Astrocyte (in vitro differentiated cells and primary cell): ENCODE results near the gene VPS13C.

ENCODE experiments used
- CTCF ChIP-seq: IDR thresholded peaks from 2 replicates; pipeline ENCODE4 v1.5.1; 2011; ENCODE audit warnings: low read depth, mild to moderate bottlenecking, inconsistent platforms, low read length, moderate library complexity; ENCODE audit not compliant: insufficient read depth
- EZH2 ChIP-seq: IDR thresholded peaks from 2 replicates; pipeline ENCODE4 v1.6.1; 2012; ENCODE audit warnings: mild to moderate bottlenecking, low read length, inconsistent platforms; ENCODE audit not compliant: insufficient read depth

GRCh38 chr15:62057341-62057980 lies 2.8 kb downstream of the VPS13C start:
- no peak for TF ChIP-seq CTCF
- TF ChIP-seq EZH2 = no peak
